Measurements from ENCODE around the gene ANKS1B. TPM values are rescaled to one million over a fixed set of nuclear protein-coding genes. Genes with fewer than 3 reads are reported as not detected.

ANKS1B gene
- total RNA-seq, 1 experiment from 2014 or later = 5.8 TPM

DNA sequence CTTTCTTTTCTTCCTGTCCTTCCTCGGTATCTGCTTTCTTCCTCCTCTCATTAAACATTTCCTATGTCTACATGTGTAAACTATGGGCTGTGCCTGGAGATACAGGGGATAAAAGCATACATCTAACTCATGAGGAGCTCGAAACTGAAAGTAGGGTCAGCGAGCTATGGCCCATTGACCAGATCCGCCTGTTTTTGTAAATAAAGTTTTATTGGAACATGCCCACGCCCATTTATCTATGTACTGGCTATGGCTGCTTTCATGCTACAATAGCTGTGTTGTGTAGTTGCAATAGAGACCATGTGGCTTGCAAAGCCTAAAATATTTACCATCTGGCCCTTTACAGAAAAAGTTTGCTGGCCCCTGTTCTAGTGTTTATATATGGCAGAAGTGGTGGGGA is 838.0 kb downstream of the ANKS1B start:
- H3K4me1 Mint-ChIP-seq = no peaks in the 10 kb centered on the region
- H3K4me3 Mint-ChIP-seq = no peak overlapping the region
- ChIA-PET CTCF (no interaction called here), POLR2A (no interaction called here)
- no peak overlapping the region for H3K27ac Mint-ChIP-seq
- TF ChIP-seq NFATC4 (CRISPR knock-in tag; IDR thresholded peaks at IDR 0.05) = no peak
- TF ChIP-seq, protein P1, sequence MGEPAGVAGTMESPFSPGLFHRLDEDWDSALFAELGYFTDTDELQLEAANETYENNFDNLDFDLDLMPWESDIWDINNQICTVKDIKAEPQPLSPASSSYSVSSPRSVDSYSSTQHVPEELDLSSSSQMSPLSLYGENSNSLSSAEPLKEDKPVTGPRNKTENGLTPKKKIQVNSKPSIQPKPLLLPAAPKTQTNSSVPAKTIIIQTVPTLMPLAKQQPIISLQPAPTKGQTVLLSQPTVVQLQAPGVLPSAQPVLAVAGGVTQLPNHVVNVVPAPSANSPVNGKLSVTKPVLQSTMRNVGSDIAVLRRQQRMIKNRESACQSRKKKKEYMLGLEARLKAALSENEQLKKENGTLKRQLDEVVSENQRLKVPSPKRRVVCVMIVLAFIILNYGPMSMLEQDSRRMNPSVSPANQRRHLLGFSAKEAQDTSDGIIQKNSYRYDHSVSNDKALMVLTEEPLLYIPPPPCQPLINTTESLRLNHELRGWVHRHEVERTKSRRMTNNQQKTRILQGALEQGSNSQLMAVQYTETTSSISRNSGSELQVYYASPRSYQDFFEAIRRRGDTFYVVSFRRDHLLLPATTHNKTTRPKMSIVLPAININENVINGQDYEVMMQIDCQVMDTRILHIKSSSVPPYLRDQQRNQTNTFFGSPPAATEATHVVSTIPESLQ (CRISPR knock-in tag; IDR thresholded peaks at IDR 0.05) = no peak
- TF ChIP-seq ZNF671 (CRISPR knock-in tag; IDR thresholded peaks at IDR 0.05) = no peak
- no peak for TF ChIP-seq ZNF263 (CRISPR knock-in tag; IDR thresholded peaks at IDR 0.05; ENCODE audit: low read depth)
- TF ChIP-seq, protein P2, sequence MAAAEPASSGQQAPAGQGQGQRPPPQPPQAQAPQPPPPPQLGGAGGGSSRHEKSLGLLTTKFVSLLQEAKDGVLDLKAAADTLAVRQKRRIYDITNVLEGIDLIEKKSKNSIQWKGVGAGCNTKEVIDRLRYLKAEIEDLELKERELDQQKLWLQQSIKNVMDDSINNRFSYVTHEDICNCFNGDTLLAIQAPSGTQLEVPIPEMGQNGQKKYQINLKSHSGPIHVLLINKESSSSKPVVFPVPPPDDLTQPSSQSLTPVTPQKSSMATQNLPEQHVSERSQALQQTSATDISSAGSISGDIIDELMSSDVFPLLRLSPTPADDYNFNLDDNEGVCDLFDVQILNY (CRISPR knock-in tag; IDR thresholded peaks at IDR 0.05) = no peak
- no peak for TF ChIP-seq TEAD1 (CRISPR knock-in tag; IDR thresholded peaks at IDR 0.05)
- TF ChIP-seq, protein P3, sequence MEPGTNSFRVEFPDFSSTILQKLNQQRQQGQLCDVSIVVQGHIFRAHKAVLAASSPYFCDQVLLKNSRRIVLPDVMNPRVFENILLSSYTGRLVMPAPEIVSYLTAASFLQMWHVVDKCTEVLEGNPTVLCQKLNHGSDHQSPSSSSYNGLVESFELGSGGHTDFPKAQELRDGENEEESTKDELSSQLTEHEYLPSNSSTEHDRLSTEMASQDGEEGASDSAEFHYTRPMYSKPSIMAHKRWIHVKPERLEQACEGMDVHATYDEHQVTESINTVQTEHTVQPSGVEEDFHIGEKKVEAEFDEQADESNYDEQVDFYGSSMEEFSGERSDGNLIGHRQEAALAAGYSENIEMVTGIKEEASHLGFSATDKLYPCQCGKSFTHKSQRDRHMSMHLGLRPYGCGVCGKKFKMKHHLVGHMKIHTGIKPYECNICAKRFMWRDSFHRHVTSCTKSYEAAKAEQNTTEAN (CRISPR knock-in tag; IDR thresholded peaks at IDR 0.05) = no peak
- TF ChIP-seq, protein P4, sequence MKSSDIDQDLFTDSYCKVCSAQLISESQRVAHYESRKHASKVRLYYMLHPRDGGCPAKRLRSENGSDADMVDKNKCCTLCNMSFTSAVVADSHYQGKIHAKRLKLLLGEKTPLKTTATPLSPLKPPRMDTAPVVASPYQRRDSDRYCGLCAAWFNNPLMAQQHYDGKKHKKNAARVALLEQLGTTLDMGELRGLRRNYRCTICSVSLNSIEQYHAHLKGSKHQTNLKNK (CRISPR knock-in tag; IDR thresholded peaks at IDR 0.05) = no peak
- no peak for TF ChIP-seq RORB (CRISPR knock-in tag; IDR thresholded peaks at IDR 0.05)
- TF ChIP-seq ELF4 (CRISPR knock-in tag; IDR thresholded peaks at IDR 0.05; ENCODE audit: low read depth) = no peak
- TF ChIP-seq, protein P5, sequence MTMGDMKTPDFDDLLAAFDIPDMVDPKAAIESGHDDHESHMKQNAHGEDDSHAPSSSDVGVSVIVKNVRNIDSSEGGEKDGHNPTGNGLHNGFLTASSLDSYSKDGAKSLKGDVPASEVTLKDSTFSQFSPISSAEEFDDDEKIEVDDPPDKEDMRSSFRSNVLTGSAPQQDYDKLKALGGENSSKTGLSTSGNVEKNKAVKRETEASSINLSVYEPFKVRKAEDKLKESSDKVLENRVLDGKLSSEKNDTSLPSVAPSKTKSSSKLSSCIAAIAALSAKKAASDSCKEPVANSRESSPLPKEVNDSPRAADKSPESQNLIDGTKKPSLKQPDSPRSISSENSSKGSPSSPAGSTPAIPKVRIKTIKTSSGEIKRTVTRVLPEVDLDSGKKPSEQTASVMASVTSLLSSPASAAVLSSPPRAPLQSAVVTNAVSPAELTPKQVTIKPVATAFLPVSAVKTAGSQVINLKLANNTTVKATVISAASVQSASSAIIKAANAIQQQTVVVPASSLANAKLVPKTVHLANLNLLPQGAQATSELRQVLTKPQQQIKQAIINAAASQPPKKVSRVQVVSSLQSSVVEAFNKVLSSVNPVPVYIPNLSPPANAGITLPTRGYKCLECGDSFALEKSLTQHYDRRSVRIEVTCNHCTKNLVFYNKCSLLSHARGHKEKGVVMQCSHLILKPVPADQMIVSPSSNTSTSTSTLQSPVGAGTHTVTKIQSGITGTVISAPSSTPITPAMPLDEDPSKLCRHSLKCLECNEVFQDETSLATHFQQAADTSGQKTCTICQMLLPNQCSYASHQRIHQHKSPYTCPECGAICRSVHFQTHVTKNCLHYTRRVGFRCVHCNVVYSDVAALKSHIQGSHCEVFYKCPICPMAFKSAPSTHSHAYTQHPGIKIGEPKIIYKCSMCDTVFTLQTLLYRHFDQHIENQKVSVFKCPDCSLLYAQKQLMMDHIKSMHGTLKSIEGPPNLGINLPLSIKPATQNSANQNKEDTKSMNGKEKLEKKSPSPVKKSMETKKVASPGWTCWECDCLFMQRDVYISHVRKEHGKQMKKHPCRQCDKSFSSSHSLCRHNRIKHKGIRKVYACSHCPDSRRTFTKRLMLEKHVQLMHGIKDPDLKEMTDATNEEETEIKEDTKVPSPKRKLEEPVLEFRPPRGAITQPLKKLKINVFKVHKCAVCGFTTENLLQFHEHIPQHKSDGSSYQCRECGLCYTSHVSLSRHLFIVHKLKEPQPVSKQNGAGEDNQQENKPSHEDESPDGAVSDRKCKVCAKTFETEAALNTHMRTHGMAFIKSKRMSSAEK (CRISPR knock-in tag; IDR thresholded peaks at IDR 0.05; ENCODE audit: borderline replicate concordance) = no peak
- TF ChIP-seq, protein P6, sequence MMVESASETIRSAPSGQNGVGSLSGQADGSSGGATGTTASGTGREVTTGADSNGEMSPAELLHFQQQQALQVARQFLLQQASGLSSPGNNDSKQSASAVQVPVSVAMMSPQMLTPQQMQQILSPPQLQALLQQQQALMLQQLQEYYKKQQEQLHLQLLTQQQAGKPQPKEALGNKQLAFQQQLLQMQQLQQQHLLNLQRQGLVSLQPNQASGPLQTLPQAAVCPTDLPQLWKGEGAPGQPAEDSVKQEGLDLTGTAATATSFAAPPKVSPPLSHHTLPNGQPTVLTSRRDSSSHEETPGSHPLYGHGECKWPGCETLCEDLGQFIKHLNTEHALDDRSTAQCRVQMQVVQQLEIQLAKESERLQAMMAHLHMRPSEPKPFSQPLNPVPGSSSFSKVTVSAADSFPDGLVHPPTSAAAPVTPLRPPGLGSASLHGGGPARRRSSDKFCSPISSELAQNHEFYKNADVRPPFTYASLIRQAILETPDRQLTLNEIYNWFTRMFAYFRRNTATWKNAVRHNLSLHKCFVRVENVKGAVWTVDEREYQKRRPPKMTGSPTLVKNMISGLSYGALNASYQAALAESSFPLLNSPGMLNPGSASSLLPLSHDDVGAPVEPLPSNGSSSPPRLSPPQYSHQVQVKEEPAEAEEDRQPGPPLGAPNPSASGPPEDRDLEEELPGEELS (CRISPR knock-in tag; IDR thresholded peaks at IDR 0.05) = no peak
- TF ChIP-seq, protein P7, sequence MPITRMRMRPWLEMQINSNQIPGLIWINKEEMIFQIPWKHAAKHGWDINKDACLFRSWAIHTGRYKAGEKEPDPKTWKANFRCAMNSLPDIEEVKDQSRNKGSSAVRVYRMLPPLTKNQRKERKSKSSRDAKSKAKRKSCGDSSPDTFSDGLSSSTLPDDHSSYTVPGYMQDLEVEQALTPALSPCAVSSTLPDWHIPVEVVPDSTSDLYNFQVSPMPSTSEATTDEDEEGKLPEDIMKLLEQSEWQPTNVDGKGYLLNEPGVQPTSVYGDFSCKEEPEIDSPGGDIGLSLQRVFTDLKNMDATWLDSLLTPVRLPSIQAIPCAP (CRISPR knock-in tag; IDR thresholded peaks at IDR 0.05) = no peak
- TF ChIP-seq, protein P8, sequence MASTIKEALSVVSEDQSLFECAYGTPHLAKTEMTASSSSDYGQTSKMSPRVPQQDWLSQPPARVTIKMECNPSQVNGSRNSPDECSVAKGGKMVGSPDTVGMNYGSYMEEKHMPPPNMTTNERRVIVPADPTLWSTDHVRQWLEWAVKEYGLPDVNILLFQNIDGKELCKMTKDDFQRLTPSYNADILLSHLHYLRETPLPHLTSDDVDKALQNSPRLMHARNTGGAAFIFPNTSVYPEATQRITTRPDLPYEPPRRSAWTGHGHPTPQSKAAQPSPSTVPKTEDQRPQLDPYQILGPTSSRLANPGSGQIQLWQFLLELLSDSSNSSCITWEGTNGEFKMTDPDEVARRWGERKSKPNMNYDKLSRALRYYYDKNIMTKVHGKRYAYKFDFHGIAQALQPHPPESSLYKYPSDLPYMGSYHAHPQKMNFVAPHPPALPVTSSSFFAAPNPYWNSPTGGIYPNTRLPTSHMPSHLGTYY (CRISPR knock-in tag; IDR thresholded peaks at IDR 0.05) = no peak
- TF ChIP-seq, protein P9, sequence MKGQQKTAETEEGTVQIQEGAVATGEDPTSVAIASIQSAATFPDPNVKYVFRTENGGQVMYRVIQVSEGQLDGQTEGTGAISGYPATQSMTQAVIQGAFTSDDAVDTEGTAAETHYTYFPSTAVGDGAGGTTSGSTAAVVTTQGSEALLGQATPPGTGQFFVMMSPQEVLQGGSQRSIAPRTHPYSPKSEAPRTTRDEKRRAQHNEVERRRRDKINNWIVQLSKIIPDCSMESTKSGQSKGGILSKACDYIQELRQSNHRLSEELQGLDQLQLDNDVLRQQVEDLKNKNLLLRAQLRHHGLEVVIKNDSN (CRISPR knock-in tag; IDR thresholded peaks at IDR 0.05) = no peak
- TF ChIP-seq GTF2I (CRISPR knock-in tag; conservative IDR thresholded peaks at IDR 0.05) = no peak
- TF ChIP-seq, protein P10, sequence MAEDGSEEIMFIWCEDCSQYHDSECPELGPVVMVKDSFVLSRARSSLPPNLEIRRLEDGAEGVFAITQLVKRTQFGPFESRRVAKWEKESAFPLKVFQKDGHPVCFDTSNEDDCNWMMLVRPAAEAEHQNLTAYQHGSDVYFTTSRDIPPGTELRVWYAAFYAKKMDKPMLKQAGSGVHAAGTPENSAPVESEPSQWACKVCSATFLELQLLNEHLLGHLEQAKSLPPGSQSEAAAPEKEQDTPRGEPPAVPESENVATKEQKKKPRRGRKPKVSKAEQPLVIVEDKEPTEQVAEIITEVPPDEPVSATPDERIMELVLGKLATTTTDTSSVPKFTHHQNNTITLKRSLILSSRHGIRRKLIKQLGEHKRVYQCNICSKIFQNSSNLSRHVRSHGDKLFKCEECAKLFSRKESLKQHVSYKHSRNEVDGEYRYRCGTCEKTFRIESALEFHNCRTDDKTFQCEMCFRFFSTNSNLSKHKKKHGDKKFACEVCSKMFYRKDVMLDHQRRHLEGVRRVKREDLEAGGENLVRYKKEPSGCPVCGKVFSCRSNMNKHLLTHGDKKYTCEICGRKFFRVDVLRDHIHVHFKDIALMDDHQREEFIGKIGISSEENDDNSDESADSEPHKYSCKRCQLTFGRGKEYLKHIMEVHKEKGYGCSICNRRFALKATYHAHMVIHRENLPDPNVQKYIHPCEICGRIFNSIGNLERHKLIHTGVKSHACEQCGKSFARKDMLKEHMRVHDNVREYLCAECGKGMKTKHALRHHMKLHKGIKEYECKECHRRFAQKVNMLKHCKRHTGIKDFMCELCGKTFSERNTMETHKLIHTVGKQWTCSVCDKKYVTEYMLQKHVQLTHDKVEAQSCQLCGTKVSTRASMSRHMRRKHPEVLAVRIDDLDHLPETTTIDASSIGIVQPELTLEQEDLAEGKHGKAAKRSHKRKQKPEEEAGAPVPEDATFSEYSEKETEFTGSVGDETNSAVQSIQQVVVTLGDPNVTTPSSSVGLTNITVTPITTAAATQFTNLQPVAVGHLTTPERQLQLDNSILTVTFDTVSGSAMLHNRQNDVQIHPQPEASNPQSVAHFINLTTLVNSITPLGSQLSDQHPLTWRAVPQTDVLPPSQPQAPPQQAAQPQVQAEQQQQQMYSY (CRISPR knock-in tag; IDR thresholded peaks at IDR 0.05) = no peak
- no peaks in the 10 kb centered on the region for H3K27me3 Mint-ChIP-seq (ENCODE audit: low read depth)
- H3K9me3 Mint-ChIP-seq = peaks cover 35% of the 10 kb centered on the region
- H3K36me3 Mint-ChIP-seq = peaks cover 11% of the 10 kb centered on the region
- ATAC-seq = no peak
- DNase-seq (ENCODE audit: low spot score) = no peak
